Muscle layer of colon (tissue), 2 donors: Measurements from ENCODE around the gene SCN2B.
"Not testable (repeated sequence)": the region's sequence is repeated elsewhere in the genome, so short reads cannot be mapped to it uniquely, and the experiment has no call there.

ENCODE experiments used
- H3K27ac ChIP-seq: one replicate; pipeline ENCODE4 v1.7.0; 2013; ENCODE audit warnings: low read depth, mild to moderate bottlenecking, low read length, moderate library complexity
- H3K27me3 ChIP-seq, 2 donors: one replicate each; pipeline ENCODE4 v1.7.0; 2013; ENCODE audit warnings: low read length in 2 of 2, mild to moderate bottlenecking in 2 of 2; ENCODE audit not compliant: insufficient read depth in 2 of 2, control insufficient read depth in 1 of 2
- H3K36me3 ChIP-seq: one replicate; pipeline ENCODE4 v1.7.0; 2013; ENCODE audit warnings: mild to moderate bottlenecking, low read length; ENCODE audit not compliant: insufficient read depth
- H3K4me1 ChIP-seq: one replicate; pipeline ENCODE4 v1.7.0; 2013; ENCODE audit warnings: mild to moderate bottlenecking, low read length; ENCODE audit not compliant: insufficient read depth
- H3K4me3 ChIP-seq, 2 donors: one replicate each; pipeline ENCODE4 v1.7.0; 2013; ENCODE audit warnings: low read length in 2 of 2, low read depth in 1 of 2, mild to moderate bottlenecking in 1 of 2, moderate library complexity in 1 of 2
- H3K9ac ChIP-seq: one replicate; pipeline ENCODE4 v1.7.0; 2013; ENCODE audit warnings: low read length
- H3K9me3 ChIP-seq: one replicate; pipeline ENCODE4 v1.7.0; 2013; ENCODE audit warnings: mild to moderate bottlenecking, low read length
- donor health status: abdominal sarcoma.
- donor health status: Adenocarcinoma of cecum.

SCN2B gene

DNA sequence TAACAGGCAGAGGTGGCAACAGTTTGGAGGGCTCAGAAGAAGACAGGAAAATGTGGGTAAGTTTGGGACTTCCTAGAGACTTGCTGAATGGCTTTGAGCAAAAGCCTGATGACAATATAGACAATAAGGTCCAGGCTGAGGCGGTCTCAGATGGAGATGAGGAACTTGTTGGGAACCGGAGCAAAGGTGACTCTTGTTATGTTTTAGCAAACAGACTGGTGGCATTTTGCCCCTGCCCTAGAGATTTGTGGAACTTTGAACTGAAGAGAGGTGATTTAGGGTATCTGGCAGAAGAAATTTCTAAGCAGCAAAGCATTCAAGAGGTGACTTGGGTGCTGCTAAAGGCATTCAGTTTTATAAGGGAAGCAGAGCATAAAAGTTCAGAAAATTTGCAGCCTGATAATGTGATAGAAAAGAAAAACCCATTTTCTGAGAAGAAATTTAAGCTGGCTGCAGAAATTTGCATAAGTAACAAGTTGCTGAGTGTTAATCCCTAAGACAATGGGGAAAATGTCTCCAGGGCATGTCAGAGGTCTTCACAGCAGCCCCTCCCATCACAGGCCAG lies 14.6 kb upstream of the SCN2B start:
- H3K27me3 ChIP-seq, H3K27ac ChIP-seq, H3K9me3 ChIP-seq, H3K4me3 ChIP-seq, H3K9ac ChIP-seq, H3K36me3 ChIP-seq: not testable (repeated sequence)
- peaks cover 15% of the 10 kb centered on the region for H3K4me1 ChIP-seq

GRCh38 chr11:118186346-118187107 lies 10.1 kb upstream of the SCN2B start:
- no peaks in the 10 kb centered on the region for H3K36me3 ChIP-seq
- no peak overlapping the region for H3K27ac ChIP-seq
- no peaks in the 10 kb centered on the region for H3K27me3 ChIP-seq
- H3K4me1 ChIP-seq, result no peaks in the 10 kb centered on the region
- no peak overlapping the region for H3K9ac ChIP-seq
- H3K4me3 ChIP-seq, result no peak overlapping the region
- no peaks in the 10 kb centered on the region for H3K9me3 ChIP-seq

DNA sequence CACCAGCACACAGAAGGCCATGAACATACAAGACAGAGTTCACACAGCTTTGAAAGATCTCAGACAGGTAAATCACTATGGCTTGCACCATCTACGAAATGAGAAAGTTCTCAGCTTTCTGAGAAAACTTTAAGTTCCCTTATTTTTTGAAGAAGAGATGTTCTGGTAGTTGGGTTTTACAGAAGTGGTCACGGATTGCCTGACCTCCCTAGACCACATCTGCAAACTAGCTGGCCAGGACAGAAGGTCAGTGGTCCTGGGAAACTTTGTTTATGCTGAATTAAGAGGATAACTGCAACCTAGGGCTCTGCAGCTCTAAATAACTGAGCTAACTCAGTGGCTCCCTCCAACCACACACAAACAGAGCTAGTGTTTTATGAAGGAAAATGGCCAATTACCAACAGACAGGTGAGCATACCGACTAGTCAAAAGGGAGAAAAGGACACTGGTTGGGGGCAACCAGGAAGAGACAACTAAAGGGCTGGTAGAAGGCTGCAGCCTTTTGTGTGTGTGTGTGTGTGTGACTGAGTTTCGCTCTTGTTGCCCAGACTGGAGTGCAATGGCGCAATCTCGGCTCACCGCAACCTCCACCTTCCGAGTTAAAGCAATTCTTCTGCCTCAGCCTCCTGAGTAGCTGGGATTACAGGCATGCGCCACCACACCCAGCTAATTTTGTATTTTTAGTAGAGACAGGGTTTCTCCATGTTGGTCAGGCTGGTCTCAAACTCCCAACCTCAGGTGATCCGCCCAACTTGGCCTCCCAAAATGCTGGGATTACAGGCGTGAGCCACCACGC lies 8.5 kb upstream of the SCN2B start:
- no peak overlapping the region for H3K27ac ChIP-seq
- H3K4me1 ChIP-seq, result peaks cover 10% of the 10 kb centered on the region
- no peaks in the 10 kb centered on the region for H3K36me3 ChIP-seq
- no peaks in the 10 kb centered on the region for H3K27me3 ChIP-seq
- H3K9me3 ChIP-seq, result no peaks in the 10 kb centered on the region
- no peak overlapping the region for H3K9ac ChIP-seq
- no peak overlapping the region for H3K4me3 ChIP-seq

- not testable (repeated sequence) for H3K4me3 ChIP-seq, H3K27me3 ChIP-seq, H3K9me3 ChIP-seq, H3K36me3 ChIP-seq, H3K27ac ChIP-seq, H3K9ac ChIP-seq
- H3K4me1 ChIP-seq, result peaks cover 14% of the 10 kb centered on the region
Observed at GRCh38 chr11:118183691-118184090, 7.3 kb upstream of the SCN2B start.

- no peak overlapping the region for H3K9ac ChIP-seq
- H3K36me3 ChIP-seq, result no peaks in the 10 kb centered on the region
- H3K4me1 ChIP-seq, result peaks cover 23% of the 10 kb centered on the region
- peak overlapping the region; percentile 47 for H3K27ac ChIP-seq
- H3K9me3 ChIP-seq, result no peaks in the 10 kb centered on the region
- H3K4me3 ChIP-seq, result peak overlapping the region in 1 of 2 donors; percentile 43
- no peaks in the 10 kb centered on the region for H3K27me3 ChIP-seq
Observed at GRCh38 chr11:118180300-118180703, 3.9 kb upstream of the SCN2B start.

GRCh38 chr11:118176778-118177134 lies 317 bp upstream of the SCN2B start:
- no peak overlapping the region for H3K4me3 ChIP-seq
- H3K36me3 ChIP-seq, result no peaks in the 10 kb centered on the region
- H3K9ac ChIP-seq, result no peak overlapping the region
- no peaks in the 10 kb centered on the region for H3K9me3 ChIP-seq
- no peak overlapping the region for H3K27ac ChIP-seq
- no peaks in the 10 kb centered on the region for H3K27me3 ChIP-seq
- peaks cover 34% of the 10 kb centered on the region for H3K4me1 ChIP-seq

- Histone ChIP-seq H3K9me3 (no peaks in the 10 kb centered on the region), H3K27me3 (no peaks in the 10 kb centered on the region), H3K9ac (peak overlapping the region; percentile 57), H3K27ac (peak overlapping the region; percentile 51), H3K36me3 (no peaks in the 10 kb centered on the region), H3K4me1 (peaks cover 35% of the 10 kb centered on the region), H3K4me3 (peak overlapping the region; percentile 24 to 87)
Observed at GRCh38 chr11:118175031-118175992, 1.1 kb downstream of the SCN2B start.

GRCh38 chr11:118174006-118174567 lies 2.4 kb downstream of the SCN2B start:
- Histone ChIP-seq H3K4me1 (peaks cover 28% of the 10 kb centered on the region), H3K27ac (no peak overlapping the region), H3K9ac (no peak overlapping the region), H3K36me3 (no peaks in the 10 kb centered on the region), H3K9me3 (no peaks in the 10 kb centered on the region), H3K4me3 (no peak overlapping the region), H3K27me3 (no peaks in the 10 kb centered on the region)

DNA sequence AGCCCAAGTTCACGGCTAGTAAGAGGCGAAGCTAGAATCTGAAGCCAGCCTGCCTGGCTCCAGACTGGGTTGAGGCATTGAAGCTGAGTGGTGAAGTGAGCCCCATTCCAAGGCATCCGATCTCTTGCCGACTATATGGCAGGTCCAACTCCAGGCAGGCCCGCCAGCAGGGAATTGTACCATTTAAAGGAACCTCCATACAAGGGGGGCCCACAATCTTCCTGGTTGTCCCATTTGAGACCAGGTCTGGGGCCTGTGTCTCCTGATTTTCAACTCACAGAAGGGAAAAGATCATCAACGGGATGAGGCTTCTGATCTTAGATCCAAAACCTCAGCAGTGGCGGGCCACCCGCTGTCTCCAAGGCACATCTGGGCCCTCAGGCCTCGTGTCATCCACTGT lies 4.1 kb downstream of the SCN2B start:
- no peaks in the 10 kb centered on the region for H3K36me3 ChIP-seq
- peaks cover 28% of the 10 kb centered on the region for H3K4me1 ChIP-seq
- no peaks in the 10 kb centered on the region for H3K9me3 ChIP-seq
- H3K4me3 ChIP-seq, result no peak overlapping the region
- H3K9ac ChIP-seq, result no peak overlapping the region
- no peaks in the 10 kb centered on the region for H3K27me3 ChIP-seq
- no peak overlapping the region for H3K27ac ChIP-seq

DNA sequence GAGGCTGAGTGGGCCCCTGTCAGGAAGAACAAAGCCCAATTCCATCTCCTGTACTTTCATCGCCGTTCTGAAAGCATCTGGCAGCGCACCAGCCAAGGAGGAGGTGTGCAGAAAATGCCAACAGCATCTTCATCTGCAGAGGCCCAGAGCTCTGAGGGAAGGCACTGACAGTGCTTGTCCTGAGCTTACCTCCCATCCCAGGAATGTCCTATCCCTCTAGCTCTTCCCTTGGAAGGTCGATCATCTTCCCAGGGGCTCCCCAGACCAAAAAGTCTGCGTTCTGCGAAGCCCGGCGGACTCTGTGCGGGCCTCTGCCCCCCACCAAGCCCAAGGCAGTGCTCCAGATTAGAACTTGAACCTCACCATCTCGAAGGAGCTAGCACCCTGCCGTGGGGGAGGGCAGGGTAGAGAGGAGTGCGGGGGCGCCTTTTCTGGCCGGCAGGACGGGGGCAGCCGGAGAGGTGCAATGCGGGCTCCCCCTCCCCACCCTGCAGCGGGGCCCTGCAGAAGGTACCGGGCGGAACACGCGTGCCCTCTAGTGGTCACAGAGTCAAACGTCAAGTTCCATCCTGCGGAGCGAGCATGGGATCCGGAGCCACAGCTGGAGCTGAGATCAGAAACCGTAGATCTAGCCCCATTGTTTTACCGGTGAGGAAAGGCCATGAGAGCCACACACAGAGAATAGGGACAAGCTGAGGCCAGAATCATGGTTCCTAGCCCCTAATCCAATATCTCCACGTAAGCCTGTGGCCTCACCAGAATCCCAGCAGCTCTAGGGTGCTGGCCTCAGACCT lies 5.0 kb downstream of the SCN2B start:
- Histone ChIP-seq H3K4me3 (no peak overlapping the region), H3K9ac (no peak overlapping the region), H3K4me1 (peaks cover 28% of the 10 kb centered on the region), H3K27ac (no peak overlapping the region), H3K36me3 (no peaks in the 10 kb centered on the region), H3K9me3 (no peaks in the 10 kb centered on the region), H3K27me3 (no peaks in the 10 kb centered on the region)
